HCT116 (cell line): ENCODE results near the gene ELOA. TPM values are rescaled to one million over a fixed set of nuclear protein-coding genes. Genes with fewer than 3 reads are reported as not detected.

Source experiments
- ATAC-seq: fragments of 200-7000 bp; cut with Tn5 transposase; 2 replicates; pipeline ENCODE4 v1.9.1; 2020; ENCODE audit warnings: mild to moderate bottlenecking, moderate library complexity
- BruUV-seq: library from RNA; stranded (reverse); fragments of 400-500 nt; replicated peaks from 2 replicates; lab custom pipeline; 2021; lab: Mats Ljungman, UMichigan
- CTCF ChIA-PET: fragments of 300-600 bp; sonication (Branson Sonifier 250); formaldehyde crosslinking; loops from one replicate; lab custom pipeline; 2021; ENCODE audit warnings: antibody characterized with exemption; lab: Charles Lee
- POLR2A ChIA-PET: fragments of 300-600, 350-600 bp; sonication (Branson Sonifier 250); formaldehyde crosslinking; loops from one replicate; lab custom pipeline; 2021; ENCODE audit warnings: antibody characterized with exemption; lab: Charles Lee
- RAD21 ChIA-PET, 2 experiments: fragments of 300-600 bp; sonication (Branson Sonifier 250); formaldehyde crosslinking; loops; one replicate each; lab custom pipeline; 2023; ENCODE audit warnings: low total read pairs in 2 of 2; ENCODE audit not compliant: uncharacterized antibody in 2 of 2, unreplicated experiment in 2 of 2, low non-redundant PET in 1 of 2; lab: Charles Lee
- DNase-seq: peaks from one replicate; pipeline ENCODE4 v3.0.0-alpha.2; 2010; ENCODE audit warnings: low read depth, low spot score
- H2AFZ ChIP-seq: fragments of 200-600 bp; shearing (Covaris generic), sonication (generic); 2 replicates; pipeline ENCODE4 v1.6.1; 2017; ENCODE audit warnings: low read depth, mixed run types, mixed read lengths, antibody characterized with exemption, low read length; ENCODE audit not compliant: poor library complexity, severe bottlenecking
- H3K27ac ChIP-seq: 2 replicates; pipeline ENCODE4 v1.5.1; 2012; ENCODE audit warnings: low read depth, low read length
- H3K27me3 ChIP-seq: fragments of 200-600 bp; sonication (generic); 2 replicates; pipeline ENCODE4 v1.6.1; 2016; ENCODE audit warnings: mixed run types, low read length, mixed read lengths; ENCODE audit not compliant: insufficient read depth
- H3K36me3 ChIP-seq, 2 experiments: fragments of 200-500 bp in 1 of 2; fragments of 200-600 bp in 1 of 2; sonication (Bioruptor generic) in 1 of 2; sonication (generic) in 1 of 2; 2 replicates each; pipeline versions ENCODE4 v1.5.1 to v1.6.1; 2014 to 2016; ENCODE audit warnings: low read length in 2 of 2, inconsistent platforms in 1 of 2, mixed read lengths in 1 of 2, mixed run types in 1 of 2; ENCODE audit not compliant: insufficient read depth in 2 of 2, control insufficient read depth in 1 of 2
- H3K4me1 ChIP-seq, 2 experiments: fragments of 200-600 bp in 1 of 2; sonication (generic) in 1 of 2; 2 replicates each; pipeline versions ENCODE4 v1.5.1 to v1.6.1; 2012 to 2017; ENCODE audit warnings: low read length in 2 of 2, inconsistent platforms in 1 of 2, mild to moderate bottlenecking in 1 of 2, mixed read lengths in 1 of 2, mixed run types in 1 of 2, moderate library complexity in 1 of 2; ENCODE audit not compliant: insufficient read depth in 2 of 2, control insufficient read depth in 1 of 2
- H3K4me2 ChIP-seq: fragments of 200-600 bp; sonication (generic); 2 replicates; pipeline ENCODE4 v1.6.1; 2017; ENCODE audit warnings: mixed run types, low read length, mixed read lengths
- H3K4me3 ChIP-seq, 2 experiments: fragments of 200-600 bp in 1 of 2; sonication (generic) in 1 of 2; replicated peaks in 1 of 2; 2 replicates each; pipeline ENCODE4 v1.5.1; 2011 to 2016; ENCODE audit warnings: low read length in 2 of 2, control low read depth in 1 of 2, low read depth in 1 of 2, mild to moderate bottlenecking in 1 of 2, mixed read lengths in 1 of 2, mixed run types in 1 of 2
- H3K79me2 ChIP-seq: fragments of 200-600 bp; sonication (generic); 2 replicates; pipeline ENCODE4 v1.6.1; 2017; ENCODE audit warnings: mild to moderate bottlenecking, mixed run types, low read length, moderate library complexity, mixed read lengths; ENCODE audit not compliant: insufficient read depth
- H3K9ac ChIP-seq: fragments of 200-600 bp; sonication (generic); 2 replicates; pipeline ENCODE4 v1.6.1; 2016; ENCODE audit warnings: low read length, mixed read lengths
- H3K9me2 ChIP-seq: fragments of 200-600 bp; sonication (generic), shearing (Covaris generic); 2 replicates; pipeline ENCODE4 v1.6.1; 2017; ENCODE audit warnings: mixed run types, mild to moderate bottlenecking, moderate library complexity; ENCODE audit not compliant: insufficient read depth
- H3K9me3 ChIP-seq, 2 experiments: fragments of 200-500 bp in 1 of 2; fragments of 200-600 bp in 1 of 2; sonication (Bioruptor generic) in 1 of 2; sonication (generic) in 1 of 2; 2 replicates each; pipeline ENCODE4 v1.6.1; 2014 to 2017; ENCODE audit warnings: low read length in 2 of 2, mixed read lengths in 2 of 2, inconsistent platforms in 1 of 2, low read depth in 1 of 2, mild to moderate bottlenecking in 1 of 2, mixed run types in 1 of 2, moderate library complexity in 1 of 2; ENCODE audit not compliant: control insufficient read depth in 1 of 2, insufficient read depth in 1 of 2
- H4K20me1 ChIP-seq: fragments of 200-600 bp; sonication (generic), shearing (Covaris generic); 2 replicates; pipeline ENCODE4 v1.6.1; 2017; ENCODE audit warnings: mixed run types, mild to moderate bottlenecking, moderate library complexity; ENCODE audit not compliant: insufficient read depth
- CTCF ChIP-seq, 3 experiments: fragments of 200-600 bp in 1 of 3; sonication (generic) in 1 of 3; IDR thresholded peaks in 2 of 3; conservative IDR thresholded peaks in 1 of 3; 2 replicates each; pipeline ENCODE4 v1.5.1; 2012 to 2017; ENCODE audit warnings: low read depth in 2 of 3, low read length in 2 of 3, antibody characterized with exemption in 1 of 3, borderline replicate concordance in 1 of 3, control low read depth in 1 of 3, mild to moderate bottlenecking in 1 of 3, mixed read lengths in 1 of 3, mixed run types in 1 of 3, moderate library complexity in 1 of 3; ENCODE audit not compliant: insufficient read depth in 1 of 3
- EGR1 ChIP-seq: IDR thresholded peaks from 2 replicates; pipeline ENCODE4 v1.6.1; 2012; ENCODE audit warnings: low read depth
- JUND ChIP-seq: IDR thresholded peaks from 2 replicates; pipeline ENCODE4 v1.6.1; 2012
- POLR2A ChIP-seq: IDR thresholded peaks from 2 replicates; pipeline ENCODE4 v1.7.0; 2011; ENCODE audit warnings: borderline replicate concordance; ENCODE audit not compliant: insufficient read depth, insufficient read length; ENCODE audit errors: extremely low read depth
- SRF ChIP-seq: IDR thresholded peaks from 2 replicates; pipeline ENCODE4 v1.6.1; 2012; ENCODE audit warnings: low read depth
- ZBTB33 ChIP-seq: IDR thresholded peaks from 2 replicates; pipeline ENCODE4 v1.6.1; 2011; ENCODE audit warnings: mild to moderate bottlenecking, low read length, moderate library complexity; ENCODE audit not compliant: insufficient replicate concordance; ENCODE audit errors: extremely low read depth
- intact Hi-C: fragments of 100-400 bp; cut with micrococcal nuclease; formaldehyde crosslinking; loops from 2 replicates; pipeline ENCODE4 v1.10.0; 2022
- total RNA-seq: library from RNA; stranded (reverse); gene quantifications from one replicate; pipeline ENCODE4 v1.2.1, GENCODE V29; 2021; ENCODE audit not compliant: unreplicated experiment
- TF ChIP-seq, protein P1 (sequence below): IDR thresholded peaks from 2 replicates; pipeline ENCODE4 v1.6.1; 2012

Gene ELOA
- total RNA-seq, 1 experiment from 2014 or later: 39.3 TPM

GRCh38 chr1:23776217-23776616, 32.9 kb downstream of the ELOA start:
- no peak for ATAC-seq
- peaks cover 18 to 23% of the 10 kb centered on the region in 2 experiments for H3K4me1 ChIP-seq
- intact Hi-C loops: no loop called here
- no peak overlapping the region for H3K27ac ChIP-seq
- no peaks in the 10 kb centered on the region for H3K9me2 ChIP-seq
- H3K9me3 ChIP-seq: no peaks in the 10 kb centered on the region
- H3K4me3 ChIP-seq: no peak overlapping the region
- RAD21 ChIA-PET: no interaction called here
- peaks cover 56% of the 10 kb centered on the region for H3K79me2 ChIP-seq
- CTCF ChIA-PET: no interaction called here
- no TSS peak for BruUV-seq
- no peak overlapping the region for H3K4me2 ChIP-seq
- TF ChIP-seq CTCF (IDR thresholded peaks at IDR 0.05 in 2 of 3, conservative IDR thresholded peaks at IDR 0.05 in 1 of 3; ENCODE audit: borderline replicate concordance in 1 of 3, insufficient read depth in 1 of 3, low read depth in 2 of 3, low read length in 2 of 3) (no peak), JUND (no peak), POLR2A (no peak), ZBTB33 (no peak), SRF (no peak), EGR1 (no peak)
- TF ChIP-seq, protein P1, sequence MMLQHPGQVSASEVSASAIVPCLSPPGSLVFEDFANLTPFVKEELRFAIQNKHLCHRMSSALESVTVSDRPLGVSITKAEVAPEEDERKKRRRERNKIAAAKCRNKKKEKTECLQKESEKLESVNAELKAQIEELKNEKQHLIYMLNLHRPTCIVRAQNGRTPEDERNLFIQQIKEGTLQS: no peak
- H3K9ac ChIP-seq: no peak overlapping the region
- POLR2A ChIA-PET: interaction anchor here (0.5 kb wide), 1 partner anchor 63 kb away, joined by 3 read pairs; no protein-coding TSS in a partner anchor
- peaks cover under 1 to 8% of the 10 kb centered on the region in 2 experiments; a peak in 2 of 4 replicates for H3K36me3 ChIP-seq
- DNase-seq: no peak
- peaks cover 11% of the 10 kb centered on the region; the same call in 1 of the 2 replicates for H4K20me1 ChIP-seq
- H2AFZ ChIP-seq: no peak overlapping the region
- no peaks in the 10 kb centered on the region for H3K27me3 ChIP-seq
